Measurements from ENCODE around the gene HMX1.

Gene HMX1

DNA sequence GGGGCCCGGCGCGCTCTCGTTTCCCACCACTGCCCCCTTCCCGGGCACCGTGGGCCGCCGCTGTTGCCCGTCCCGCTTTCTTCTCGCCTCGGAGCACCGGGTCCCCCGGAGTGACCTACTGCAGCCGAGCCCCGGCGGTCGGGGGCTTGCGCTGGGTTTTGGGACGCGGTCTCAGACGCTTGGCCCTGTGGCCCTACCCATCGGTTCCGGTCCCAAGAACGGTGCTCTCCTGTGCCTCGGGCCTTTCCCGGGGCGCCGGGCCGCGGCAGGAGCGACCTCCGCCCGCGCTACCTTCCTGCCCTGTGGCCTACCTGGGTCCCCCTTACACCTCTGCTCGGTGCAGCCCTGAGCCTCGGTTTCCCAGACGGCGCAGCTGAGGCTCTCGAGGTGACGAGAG, 21.6 kb upstream of the HMX1 start:
- DNase-seq (ENCODE audit: low read depth, low spot score), result no peak

DNA sequence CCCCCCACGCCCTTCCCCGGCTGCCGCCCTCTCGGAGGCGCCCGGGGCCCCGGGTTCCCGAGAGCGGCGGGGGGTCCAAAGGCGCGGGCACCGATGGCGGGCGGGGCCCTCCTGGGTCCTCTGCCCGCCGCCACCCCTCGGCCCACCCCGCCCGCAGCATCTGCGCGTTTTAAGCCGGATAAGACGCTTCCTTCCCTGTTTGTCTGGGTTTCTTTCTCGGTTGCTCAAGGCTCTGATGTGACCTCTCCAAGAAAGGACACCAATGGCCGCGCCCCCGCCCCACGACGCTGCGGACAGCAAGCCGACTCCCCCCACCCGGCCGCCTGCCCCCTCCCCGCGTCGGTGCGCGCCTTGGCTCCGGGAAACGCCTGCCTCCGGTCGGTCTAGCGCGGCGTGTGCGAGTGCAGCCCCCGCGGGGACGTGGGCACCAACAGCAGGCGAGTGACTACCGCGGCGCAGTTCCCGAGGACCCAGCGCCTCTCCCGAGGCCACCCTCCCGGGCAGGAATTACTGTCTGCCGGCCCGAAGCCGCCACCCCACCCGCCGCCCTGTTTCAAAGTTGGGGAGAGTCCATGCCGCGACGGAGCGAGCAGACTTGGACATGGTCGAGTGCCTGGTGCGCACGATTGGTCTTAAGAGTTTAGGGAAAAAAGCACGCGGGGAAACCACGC, 21.1 kb upstream of the HMX1 start:
- DNase-seq (ENCODE audit: low read depth, low spot score), result no peak

DNA sequence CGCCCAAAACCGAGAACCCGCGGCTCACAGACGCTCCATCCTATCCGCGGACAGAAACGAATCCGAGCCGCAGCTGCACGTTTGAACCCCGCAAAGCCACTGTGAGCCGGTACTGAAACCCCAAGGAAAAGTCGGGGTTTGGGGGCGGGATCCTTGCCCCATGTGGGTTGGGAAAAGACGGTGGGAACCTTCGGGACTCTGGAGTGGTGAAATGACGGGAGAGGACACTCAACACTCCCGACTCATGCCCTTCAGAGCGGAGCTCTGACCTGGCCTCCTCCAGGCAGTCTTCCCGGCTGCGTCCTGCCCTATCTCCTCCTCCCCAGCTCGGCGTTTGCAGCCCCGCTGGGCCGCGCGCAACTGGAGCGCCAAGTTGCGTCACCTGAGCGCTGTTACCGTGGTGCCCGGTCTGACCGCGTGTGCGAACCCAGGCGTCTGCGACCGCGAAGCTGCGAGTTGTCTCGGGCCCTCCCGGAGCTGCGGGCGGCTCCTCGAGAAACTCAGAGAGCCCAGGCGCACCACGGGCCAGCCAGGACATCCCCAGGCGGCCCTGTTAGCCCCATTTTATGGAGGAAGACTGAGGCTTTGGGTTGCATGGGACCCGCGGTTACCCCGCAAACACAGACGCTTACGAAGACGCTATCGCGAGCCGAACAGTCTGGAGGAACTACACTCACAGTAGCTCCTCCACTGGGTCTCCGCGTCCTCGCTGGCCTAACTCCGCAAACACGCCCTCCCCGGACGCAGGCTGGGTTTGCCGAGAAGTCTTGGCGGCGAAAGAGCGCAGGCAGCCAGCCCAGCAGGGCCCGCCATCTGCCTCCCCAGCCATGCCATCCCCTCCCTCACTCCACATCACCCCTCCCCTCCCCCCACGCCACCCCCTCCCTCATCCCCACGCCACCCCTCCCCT, 20.3 kb upstream of the HMX1 start:
- no peak for DNase-seq (ENCODE audit: low read depth, low spot score)

DNA sequence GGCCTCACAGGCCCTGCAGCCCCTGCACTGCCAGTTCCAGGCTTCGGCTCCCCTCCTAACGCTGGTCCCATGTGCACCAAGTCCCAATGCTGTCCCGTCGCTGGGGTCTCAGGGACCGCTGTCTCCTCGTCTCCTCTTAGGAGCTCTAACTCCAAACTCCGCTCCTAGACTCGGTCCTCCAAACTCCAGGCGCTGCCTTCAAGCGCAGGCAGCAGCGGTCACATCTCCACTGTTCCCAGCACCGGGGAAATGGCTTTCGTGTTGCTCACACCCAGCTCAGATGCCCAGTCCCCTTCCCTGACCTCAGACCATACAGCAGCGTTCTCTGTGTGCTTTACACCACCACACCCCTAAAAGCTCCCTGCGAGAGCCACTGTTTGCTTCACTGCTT, 19.6 kb upstream of the HMX1 start:
- DNase-seq (ENCODE audit: low read depth, low spot score), result no peak

DNA sequence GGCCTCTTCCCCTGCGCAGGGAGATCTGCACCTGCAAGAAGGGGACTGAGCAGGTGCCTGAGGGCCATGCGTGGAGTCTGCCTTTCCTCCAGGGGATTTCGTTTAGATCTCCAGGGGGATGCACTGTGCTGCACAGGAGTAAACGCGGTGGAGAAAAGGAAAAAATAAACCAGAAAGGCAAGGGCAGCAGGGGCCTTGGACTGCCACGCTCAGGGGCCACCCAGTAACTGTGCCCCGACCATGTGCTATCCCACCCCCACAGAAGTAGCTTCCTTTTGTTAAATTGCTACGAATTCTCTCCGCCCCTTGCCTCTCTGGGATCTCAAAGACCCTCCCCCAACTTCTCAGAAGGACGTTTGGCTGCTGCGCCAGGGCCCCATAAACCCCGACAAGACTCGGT, 17.2 kb upstream of the HMX1 start:
- no peak for DNase-seq (ENCODE audit: low read depth, low spot score)

DNA sequence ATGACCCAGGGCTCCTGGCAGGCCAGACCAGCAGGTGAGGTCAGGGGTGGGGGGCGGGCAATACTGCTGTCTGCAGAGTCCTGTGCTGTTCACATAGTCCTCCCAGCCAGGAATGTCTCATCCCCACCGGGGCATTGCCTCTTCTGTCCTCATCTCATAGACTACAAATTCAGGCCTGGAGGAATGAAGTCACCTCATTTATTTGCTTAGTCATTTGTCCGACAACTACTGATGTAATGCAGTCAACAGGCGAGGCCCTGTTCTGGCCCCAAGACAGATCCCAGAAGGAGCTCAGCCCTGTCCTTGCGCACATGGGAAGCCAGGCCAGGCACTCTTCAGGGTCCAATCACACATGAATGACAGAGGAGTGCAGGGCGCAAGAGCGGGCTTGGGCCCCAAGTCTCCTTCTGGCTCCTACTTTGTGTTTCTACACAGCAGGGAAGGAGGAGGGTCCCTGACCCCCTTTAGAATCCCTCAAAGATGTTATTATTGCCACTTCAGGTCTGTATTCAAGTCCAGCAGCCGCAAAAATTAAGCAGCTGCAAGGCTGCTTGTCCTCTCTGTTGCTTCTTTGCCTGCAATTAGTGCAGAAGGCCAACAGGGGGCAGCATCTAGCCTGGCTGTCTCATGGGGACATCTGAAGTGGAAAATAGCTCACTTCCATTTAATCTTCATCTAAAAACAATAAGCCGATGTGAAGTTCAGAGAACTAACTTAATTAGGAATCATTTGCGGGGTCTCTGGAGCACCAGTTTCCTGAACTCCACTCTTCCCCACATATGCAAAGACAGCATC, 15.2 kb upstream of the HMX1 start:
- DNase-seq (ENCODE audit: low read depth, low spot score), result no peak

DNA sequence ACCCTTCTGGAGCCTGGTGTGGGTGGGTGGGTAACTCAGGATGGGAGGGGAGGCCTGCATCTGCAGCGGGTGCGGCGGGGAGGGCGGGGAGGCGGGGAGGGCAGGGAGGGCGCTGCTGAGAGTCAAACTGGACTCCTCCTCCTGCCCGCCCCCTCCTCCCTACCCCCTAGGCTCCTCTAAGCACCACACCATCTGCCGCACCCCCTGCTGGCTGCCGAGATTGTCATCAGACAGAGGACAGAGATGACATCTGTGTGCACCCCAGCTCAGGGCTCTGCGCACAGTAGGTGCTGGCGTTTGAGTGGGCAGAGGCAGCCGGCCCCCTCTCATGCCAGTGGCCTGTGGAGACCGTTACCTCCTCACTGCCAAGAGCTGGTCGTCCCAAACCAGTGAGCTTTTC, 10.6 kb upstream of the HMX1 start:
- DNase-seq (ENCODE audit: low read depth, low spot score), result no peak

DNA sequence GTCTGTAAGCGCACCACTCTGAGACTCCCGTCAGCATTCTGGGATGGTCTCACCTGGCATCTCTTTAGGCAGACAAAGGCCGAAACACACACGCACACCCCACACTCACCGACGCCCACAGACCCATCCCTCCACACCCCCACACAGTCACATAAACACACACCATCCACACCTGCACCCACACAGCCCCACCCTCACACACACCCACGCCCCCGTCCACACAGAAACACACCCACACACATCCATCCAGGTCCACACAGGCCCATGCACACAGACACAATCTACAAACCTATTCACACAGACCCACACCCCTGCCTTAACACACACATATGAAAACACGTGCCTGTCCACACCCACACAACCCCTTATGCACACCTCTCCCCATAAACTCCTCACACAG, 9.2 kb upstream of the HMX1 start:
- no peak for DNase-seq (ENCODE audit: low read depth, low spot score)

DNA sequence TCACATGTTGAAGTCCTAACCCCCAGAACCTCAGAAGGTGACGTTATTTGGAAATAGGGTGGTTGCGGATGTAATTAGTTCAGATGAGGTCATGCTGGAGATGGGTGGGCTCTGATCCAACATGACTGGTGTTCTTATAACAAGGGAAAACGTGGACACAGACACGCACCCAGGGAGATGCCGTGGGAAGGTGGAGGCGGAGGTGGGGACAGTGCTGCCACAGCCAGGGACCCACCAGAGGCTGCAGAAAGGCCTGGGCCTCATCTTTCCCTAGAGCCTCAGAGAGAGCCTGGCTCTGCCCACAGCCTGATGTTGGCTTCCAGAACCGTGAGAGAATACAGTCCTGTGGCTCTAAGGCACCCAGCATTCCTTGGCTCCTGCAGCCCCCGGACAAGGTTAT, 7.9 kb upstream of the HMX1 start:
- no peak for DNase-seq (ENCODE audit: low read depth, low spot score)

DNA sequence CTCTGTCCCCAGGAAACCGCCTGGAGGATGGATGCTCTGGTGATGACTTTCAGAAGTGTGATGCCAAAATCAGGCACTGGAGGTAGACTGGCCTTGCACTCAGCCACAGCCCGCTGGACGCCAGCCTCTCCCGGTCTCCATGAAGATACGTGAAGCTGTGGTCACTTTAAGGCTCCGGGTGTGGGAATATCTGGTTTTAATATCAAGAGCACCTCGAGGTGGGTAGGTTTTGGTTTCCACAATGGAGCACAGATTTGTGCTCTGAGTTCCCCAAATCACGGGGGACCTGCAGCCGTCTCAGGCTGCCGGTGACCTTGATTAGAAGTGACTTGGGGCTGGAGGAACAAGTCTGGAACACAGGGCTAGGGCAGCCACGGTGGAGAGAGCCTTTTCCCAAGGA, 6.8 kb upstream of the HMX1 start:
- DNase-seq (ENCODE audit: low read depth, low spot score), result no peak

DNA sequence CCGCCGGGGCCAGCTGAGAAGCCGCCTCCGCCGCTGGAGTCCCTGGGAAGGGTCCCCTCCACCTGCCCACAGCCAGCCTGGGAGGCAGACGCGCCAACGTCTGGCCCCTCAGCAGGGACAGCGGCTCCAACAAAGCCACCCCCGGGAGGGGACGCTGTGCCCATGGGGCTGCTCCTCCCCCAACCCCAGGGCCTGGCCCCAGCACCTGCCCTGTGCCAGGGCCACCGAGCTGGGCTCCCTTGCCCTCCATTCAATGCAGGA, 6.1 kb upstream of the HMX1 start:
- DNase-seq (ENCODE audit: low read depth, low spot score), result no peak

DNA sequence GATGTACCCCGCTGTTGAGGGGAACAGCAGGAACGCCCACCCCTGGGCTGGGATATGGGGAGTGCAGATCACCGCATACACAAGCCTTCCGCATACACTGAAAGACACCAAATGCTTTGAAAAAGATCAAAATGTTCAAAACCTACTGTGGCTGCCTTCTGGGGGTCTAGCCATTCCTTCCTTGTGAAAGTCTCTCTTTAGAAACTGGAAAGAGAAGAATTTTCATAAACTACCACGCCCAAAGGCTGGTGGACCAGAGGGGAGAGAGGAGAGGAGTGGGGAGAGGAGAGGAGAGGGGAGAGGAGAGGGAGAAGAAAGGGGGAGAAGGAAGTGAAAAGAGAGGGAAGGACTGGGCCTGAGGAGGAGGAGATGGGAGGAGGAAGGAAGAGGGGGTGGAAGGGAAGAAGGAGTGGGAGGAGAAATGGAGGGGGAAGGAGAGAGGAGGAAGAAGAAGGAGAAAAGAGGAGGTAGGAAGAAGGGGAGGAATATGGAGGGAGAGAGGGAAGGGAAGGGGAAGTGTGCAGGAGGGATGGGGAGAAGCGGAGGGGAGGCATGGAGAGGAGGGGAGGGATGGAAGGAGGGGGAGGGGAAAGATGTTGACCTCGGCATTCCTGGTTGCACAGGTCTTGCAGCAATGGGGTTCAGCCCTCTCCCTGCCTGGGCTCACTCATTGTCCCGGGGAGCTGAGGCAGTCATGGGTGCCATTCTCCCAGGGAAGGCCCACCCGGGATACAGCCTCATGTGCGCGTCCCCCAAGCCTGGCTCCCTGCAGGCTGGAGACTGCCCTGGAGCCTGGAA, 5.5 kb upstream of the HMX1 start:
- DNase-seq (ENCODE audit: low read depth, low spot score), result no peak

DNA sequence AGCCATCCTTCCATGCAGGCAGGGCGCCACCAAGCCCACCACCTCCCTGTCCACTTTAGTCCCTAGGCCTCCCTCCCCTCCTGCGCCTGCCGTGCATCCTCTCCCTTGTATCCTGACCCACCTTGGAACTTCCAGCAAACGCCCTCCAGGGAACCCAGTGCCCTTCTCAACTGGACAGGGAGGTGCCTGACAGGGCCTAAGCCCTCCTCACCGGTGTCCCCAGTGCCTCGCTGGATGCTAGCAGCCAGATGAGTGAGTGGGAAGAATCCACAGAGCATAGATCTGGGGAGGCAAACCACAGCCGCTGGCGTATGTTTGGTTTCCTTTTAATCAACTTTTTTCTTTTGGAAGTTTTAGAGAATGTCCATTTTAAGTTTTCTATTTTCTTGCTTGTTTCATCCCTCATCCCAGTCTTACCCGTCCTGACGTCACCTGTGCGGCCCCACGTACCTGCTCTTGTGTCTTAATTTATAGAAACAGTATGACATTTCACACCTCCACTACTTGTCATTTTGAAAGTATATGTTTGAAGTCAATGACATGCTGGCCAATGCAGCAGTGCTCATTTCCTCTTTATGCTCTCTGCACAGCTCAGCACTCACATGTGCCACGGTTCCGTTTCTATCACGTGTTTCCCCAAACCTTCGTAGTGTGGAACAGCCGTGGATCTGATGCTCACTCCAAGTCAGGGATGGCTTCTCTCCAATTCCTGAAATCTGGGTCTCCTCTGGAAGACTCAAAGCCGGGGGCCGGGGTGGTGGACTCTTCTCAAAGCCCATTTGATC, 3.4 kb upstream of the HMX1 start:
- DNase-seq (ENCODE audit: low read depth, low spot score), result no peak

DNA sequence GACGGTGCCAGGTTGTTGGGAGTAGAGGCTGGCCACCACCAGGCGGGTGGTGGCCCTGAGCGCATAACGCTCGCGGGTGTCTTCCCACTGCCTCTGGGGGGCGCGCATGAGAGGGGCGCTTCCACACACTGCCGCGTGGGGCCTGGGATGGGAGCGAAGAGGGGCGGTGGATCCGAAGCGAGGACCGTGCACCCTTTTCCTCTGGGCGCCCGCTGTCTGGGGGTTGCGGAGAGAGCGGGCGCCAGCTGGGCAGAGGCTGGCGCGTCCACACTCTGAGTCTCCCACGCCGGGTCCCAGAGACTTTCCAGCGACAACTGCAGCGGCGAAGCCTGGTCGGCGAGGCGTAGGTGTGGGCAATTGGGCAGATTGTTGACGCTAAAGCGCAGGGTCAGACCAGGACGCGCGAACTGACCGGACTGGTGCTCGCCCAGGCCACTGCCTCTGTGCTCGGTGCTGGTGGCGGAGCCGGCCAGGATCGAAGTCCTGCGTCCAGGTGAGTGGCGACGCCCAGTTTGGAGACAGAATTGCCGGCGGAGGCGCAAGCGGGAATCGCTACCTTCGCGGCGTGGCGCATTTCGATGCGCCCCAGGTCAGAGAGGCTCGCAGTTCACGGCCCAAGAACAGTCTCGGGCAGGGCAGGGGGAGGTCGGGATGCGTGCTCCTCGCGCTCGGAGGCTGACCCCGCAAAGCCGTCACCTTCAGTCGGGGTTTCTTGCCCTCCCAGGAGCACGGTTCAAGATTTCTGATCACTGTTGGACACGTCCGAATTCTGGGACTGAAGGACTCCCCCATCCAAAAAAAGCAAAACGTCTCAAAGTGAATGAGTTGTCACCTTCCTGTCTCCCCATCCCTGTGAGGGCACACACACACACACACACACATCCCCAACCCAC, 2.6 kb upstream of the HMX1 start:
- DNase-seq (ENCODE audit: low read depth, low spot score), result no peak

DNA sequence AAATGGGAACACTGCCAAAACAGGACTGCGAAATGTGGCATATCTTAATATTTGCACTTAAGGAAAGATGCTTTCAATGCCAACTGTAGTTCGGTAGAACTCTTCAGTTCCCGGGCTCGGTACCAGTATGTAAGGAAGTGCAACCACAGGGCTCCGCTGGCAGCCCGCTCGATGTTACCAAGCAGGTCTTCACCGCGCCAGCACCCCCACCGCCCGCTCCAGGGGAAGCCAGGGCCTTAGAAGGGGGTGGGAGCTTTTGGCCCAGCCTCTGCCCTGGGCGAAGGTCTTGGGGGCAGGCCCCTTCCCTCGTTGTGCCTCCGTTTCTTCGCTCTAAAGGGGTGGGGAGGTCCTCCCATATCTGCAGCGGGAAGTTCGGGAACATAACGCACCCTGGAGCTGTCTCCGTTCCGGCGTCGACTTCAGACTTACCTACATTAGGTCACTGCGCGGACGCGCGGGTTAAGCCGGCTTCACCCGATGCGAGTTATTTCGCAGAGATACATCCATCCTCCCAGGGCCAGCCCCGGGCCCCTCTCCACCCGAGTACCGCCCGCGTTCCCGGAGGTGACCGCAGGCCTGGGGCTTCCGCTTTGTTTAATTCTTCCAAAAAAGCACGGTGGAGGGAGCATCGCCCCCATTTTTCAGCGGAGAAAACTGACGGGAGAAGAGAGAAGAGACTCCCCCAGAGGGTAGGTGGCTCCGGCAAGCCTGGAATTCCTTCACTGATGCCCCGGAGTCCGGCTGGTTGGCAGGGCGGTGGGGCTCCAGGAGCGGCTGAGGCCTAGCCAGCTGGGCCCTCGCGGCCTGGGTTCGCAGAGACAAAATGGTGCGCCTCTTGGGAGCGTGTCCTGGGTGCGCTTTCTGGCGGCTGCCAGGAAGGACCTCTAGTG, 1.0 kb upstream of the HMX1 start:
- DNase-seq (ENCODE audit: low read depth, low spot score), result no peak

DNA sequence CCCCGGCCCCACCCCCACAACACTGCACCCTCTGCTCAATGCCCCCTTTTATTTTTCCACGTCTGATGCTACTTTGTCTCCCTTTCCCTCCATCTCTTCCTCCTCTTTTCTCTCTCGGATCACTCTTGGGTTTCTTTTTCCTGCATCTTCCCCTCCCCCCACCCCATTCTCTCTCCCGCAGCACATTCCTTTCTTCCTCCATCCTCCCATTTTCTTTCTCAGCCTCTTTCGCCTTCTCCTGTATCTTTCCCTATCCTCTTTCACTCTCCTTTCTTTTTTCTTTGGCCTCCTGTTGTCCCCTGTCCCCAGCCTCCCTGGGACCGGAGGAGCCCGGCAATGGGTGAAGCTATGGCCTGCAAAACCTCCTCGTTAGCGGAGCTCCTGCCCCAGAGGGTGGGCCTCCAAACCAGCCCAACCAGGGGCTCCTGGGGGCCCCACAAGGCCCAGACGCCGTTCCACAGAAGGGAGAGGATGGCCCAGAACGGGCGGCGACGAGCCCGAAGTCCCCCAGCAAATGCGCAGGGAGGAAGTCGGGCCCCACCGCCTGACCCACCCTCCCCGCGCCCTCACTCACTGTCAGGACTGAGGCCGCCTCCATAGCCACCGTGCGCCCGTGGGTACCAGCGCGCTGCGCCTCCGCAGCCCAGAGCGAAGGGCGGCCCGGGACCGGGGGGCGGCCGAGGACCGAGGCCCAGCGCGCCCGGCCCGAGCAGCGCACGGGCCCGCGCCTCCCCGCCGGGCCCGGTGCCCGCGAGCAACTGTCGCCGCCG, 807 bp downstream of the HMX1 start:
- no peak for DNase-seq (ENCODE audit: low read depth, low spot score)

DNA sequence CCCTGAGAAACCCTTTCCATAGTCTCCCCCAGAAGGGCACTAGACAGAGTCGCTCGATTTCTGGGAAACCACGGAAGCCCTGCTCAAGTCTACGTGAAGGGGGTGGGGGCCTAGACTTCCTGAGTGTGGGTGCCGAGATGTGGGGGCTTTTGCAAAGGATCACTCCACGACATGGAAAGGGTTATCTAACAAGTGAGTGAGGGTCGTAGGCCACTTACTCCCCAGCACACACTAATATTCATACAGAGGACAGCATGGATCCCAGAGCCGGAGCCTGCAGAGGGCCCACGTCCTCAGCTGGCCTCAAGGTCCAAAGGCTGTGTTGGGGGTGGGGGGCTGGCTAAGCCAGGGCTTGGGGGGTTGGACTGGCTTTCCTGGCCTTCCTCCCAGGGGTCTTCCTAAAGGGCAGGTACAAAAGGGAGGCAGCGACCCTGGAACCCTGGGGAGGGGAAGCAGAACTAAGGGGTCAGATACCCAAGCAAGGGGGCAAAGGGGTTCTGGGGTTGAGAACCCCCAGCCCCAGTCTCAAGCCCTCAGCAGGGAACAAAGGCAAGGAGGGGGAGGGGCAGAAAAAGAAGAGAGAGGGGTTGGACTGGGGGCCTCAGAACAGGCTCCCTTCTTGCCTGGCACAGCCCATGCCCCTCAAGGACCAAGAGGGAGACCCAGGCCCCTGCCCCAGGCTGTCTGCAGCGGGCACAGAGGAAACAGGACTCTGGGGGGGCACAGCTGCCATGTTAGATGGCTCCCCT, 1.6 kb downstream of the HMX1 start:
- no peak for DNase-seq (ENCODE audit: low read depth, low spot score)
